Measurements from ENCODE around the gene CNNM3.

CNNM3 gene

GRCh38 chr2:96842600-96842999, 26.5 kb downstream of the CNNM3 start:
- Histone ChIP-seq H3K36me3 (ENCODE audit: control insufficient read depth, insufficient read depth, low read length) (peaks cover 26% of the 10 kb centered on the region; the same call in 1 of the 2 replicates), H3K27ac (ENCODE audit: low read depth, low read length) (peak overlapping the region; percentile 22), H3K4me1 (ENCODE audit: control insufficient read depth, insufficient read depth, low read length) (no peaks in the 10 kb centered on the region), H3K9me3 (ENCODE audit: control insufficient read depth, insufficient read depth, low read length) (no peaks in the 10 kb centered on the region), H3K4me3 (ENCODE audit: low read depth, low read length) (no peak overlapping the region), H3K9ac (ENCODE audit: low read depth, low read length) (no peak overlapping the region), H3K27me3 (ENCODE audit: control insufficient read depth, insufficient read depth, low read length) (no peaks in the 10 kb centered on the region)

GRCh38 chr2:96843538-96844268, 27.6 kb downstream of the CNNM3 start, which contains the start of gene ANKRD23:
Gene ANKRD23, minus strand, starts transcription at chr2:96844021. Its CDS starts 29 bp downstream, at chr2:96843992.
- no peak within 1 kb of the TSS for H3K9ac ChIP-seq (ENCODE audit: low read depth, low read length)
- H3K27ac ChIP-seq (ENCODE audit: low read depth, low read length) = peak within 1 kb of the TSS; percentile 22
- no peaks in the 10 kb centered on the region for H3K4me1 ChIP-seq (ENCODE audit: control insufficient read depth, insufficient read depth, low read length)
- no peak within 1 kb of the TSS for H3K4me3 ChIP-seq (ENCODE audit: low read depth, low read length)
- H3K27me3 ChIP-seq (ENCODE audit: control insufficient read depth, insufficient read depth, low read length) = no peaks in the 10 kb centered on the region
- H3K9me3 ChIP-seq (ENCODE audit: control insufficient read depth, insufficient read depth, low read length) = no peaks in the 10 kb centered on the region
- H3K36me3 ChIP-seq (ENCODE audit: control insufficient read depth, insufficient read depth, low read length) = peaks cover 26% of the 10 kb centered on the region

GRCh38 chr2:96844405-96844808, 28.3 kb downstream of the CNNM3 start:
- Histone ChIP-seq H3K4me1 (ENCODE audit: control insufficient read depth, insufficient read depth, low read length) (no peaks in the 10 kb centered on the region), H3K36me3 (ENCODE audit: control insufficient read depth, insufficient read depth, low read length) (peaks cover 24% of the 10 kb centered on the region), H3K9me3 (ENCODE audit: control insufficient read depth, insufficient read depth, low read length) (no peaks in the 10 kb centered on the region), H3K4me3 (ENCODE audit: low read depth, low read length) (no peak overlapping the region), H3K27ac (ENCODE audit: low read depth, low read length) (no peak overlapping the region), H3K9ac (ENCODE audit: low read depth, low read length) (no peak overlapping the region), H3K27me3 (ENCODE audit: control insufficient read depth, insufficient read depth, low read length) (no peaks in the 10 kb centered on the region)

- H3K4me3 ChIP-seq (ENCODE audit: low read depth, low read length) = no peak overlapping the region
- H3K36me3 ChIP-seq (ENCODE audit: control insufficient read depth, insufficient read depth, low read length) = peaks cover 44% of the 10 kb centered on the region
- H3K27ac ChIP-seq (ENCODE audit: low read depth, low read length) = no peak overlapping the region
- H3K27me3 ChIP-seq (ENCODE audit: control insufficient read depth, insufficient read depth, low read length) = no peaks in the 10 kb centered on the region
- H3K9ac ChIP-seq (ENCODE audit: low read depth, low read length) = no peak overlapping the region
- H3K9me3 ChIP-seq (ENCODE audit: control insufficient read depth, insufficient read depth, low read length) = no peaks in the 10 kb centered on the region
- no peaks in the 10 kb centered on the region for H3K4me1 ChIP-seq (ENCODE audit: control insufficient read depth, insufficient read depth, low read length)
Observed at GRCh38 chr2:96846825-96847224, 30.8 kb downstream of the CNNM3 start.

- Histone ChIP-seq H3K9ac (ENCODE audit: low read depth, low read length) (no peak overlapping the region), H3K4me1 (ENCODE audit: control insufficient read depth, insufficient read depth, low read length) (no peaks in the 10 kb centered on the region), H3K27me3 (ENCODE audit: control insufficient read depth, insufficient read depth, low read length) (no peaks in the 10 kb centered on the region), H3K9me3 (ENCODE audit: control insufficient read depth, insufficient read depth, low read length) (no peaks in the 10 kb centered on the region), H3K4me3 (ENCODE audit: low read depth, low read length) (no peak overlapping the region), H3K27ac (ENCODE audit: low read depth, low read length) (no peak overlapping the region), H3K36me3 (ENCODE audit: control insufficient read depth, insufficient read depth, low read length) (peaks cover 49% of the 10 kb centered on the region)
Observed at GRCh38 chr2:96847586-96847985, 31.5 kb downstream of the CNNM3 start.

GRCh38 chr2:96848264-96848663, 32.2 kb downstream of the CNNM3 start:
- Histone ChIP-seq H3K9ac (ENCODE audit: low read depth, low read length) (no peak overlapping the region), H3K27me3 (ENCODE audit: control insufficient read depth, insufficient read depth, low read length) (no peaks in the 10 kb centered on the region)

GRCh38 chr2:96852667-96853066, 36.6 kb downstream of the CNNM3 start:
- H3K36me3 ChIP-seq (ENCODE audit: control insufficient read depth, insufficient read depth, low read length) = peaks cover 53% of the 10 kb centered on the region
- no peak overlapping the region for H3K4me3 ChIP-seq (ENCODE audit: low read depth, low read length)
- H3K27ac ChIP-seq (ENCODE audit: low read depth, low read length) = no peak overlapping the region
- no peak overlapping the region for H3K9ac ChIP-seq (ENCODE audit: low read depth, low read length)
- no peaks in the 10 kb centered on the region for H3K9me3 ChIP-seq (ENCODE audit: control insufficient read depth, insufficient read depth, low read length)
- H3K4me1 ChIP-seq (ENCODE audit: control insufficient read depth, insufficient read depth, low read length) = peaks cover 7% of the 10 kb centered on the region; the same call in 1 of the 2 replicates
- no peaks in the 10 kb centered on the region for H3K27me3 ChIP-seq (ENCODE audit: control insufficient read depth, insufficient read depth, low read length)

More at GRCh38 chr2:96848264-96848663, 32.2 kb downstream of the CNNM3 start:
- Histone ChIP-seq H3K9me3 (ENCODE audit: control insufficient read depth, insufficient read depth, low read length) (no peaks in the 10 kb centered on the region), H3K36me3 (ENCODE audit: control insufficient read depth, insufficient read depth, low read length) (peaks cover 56% of the 10 kb centered on the region), H3K27ac (ENCODE audit: low read depth, low read length) (no peak overlapping the region), H3K4me1 (ENCODE audit: control insufficient read depth, insufficient read depth, low read length) (no peaks in the 10 kb centered on the region), H3K4me3 (ENCODE audit: low read depth, low read length) (no peak overlapping the region)

GRCh38 chr2:96853321-96853720, 37.3 kb downstream of the CNNM3 start:
- H3K4me1 ChIP-seq (ENCODE audit: control insufficient read depth, insufficient read depth, low read length) = peaks cover 7% of the 10 kb centered on the region; the same call in 1 of the 2 replicates
- no peak overlapping the region for H3K4me3 ChIP-seq (ENCODE audit: low read depth, low read length)
- H3K36me3 ChIP-seq (ENCODE audit: control insufficient read depth, insufficient read depth, low read length) = peaks cover 47% of the 10 kb centered on the region
- H3K9me3 ChIP-seq (ENCODE audit: control insufficient read depth, insufficient read depth, low read length) = no peaks in the 10 kb centered on the region
- no peak overlapping the region for H3K27ac ChIP-seq (ENCODE audit: low read depth, low read length)
- H3K27me3 ChIP-seq (ENCODE audit: control insufficient read depth, insufficient read depth, low read length) = no peaks in the 10 kb centered on the region
- no peak overlapping the region for H3K9ac ChIP-seq (ENCODE audit: low read depth, low read length)

- H3K9me3 ChIP-seq (ENCODE audit: control insufficient read depth, insufficient read depth, low read length) = no peaks in the 10 kb centered on the region
- peaks cover 15% of the 10 kb centered on the region; the same call in 1 of the 2 replicates for H3K4me1 ChIP-seq (ENCODE audit: control insufficient read depth, insufficient read depth, low read length)
- H3K4me3 ChIP-seq (ENCODE audit: low read depth, low read length) = peak overlapping the region; percentile 76
- H3K27me3 ChIP-seq (ENCODE audit: control insufficient read depth, insufficient read depth, low read length) = no peaks in the 10 kb centered on the region
- peaks cover 43% of the 10 kb centered on the region for H3K36me3 ChIP-seq (ENCODE audit: control insufficient read depth, insufficient read depth, low read length)
- H3K27ac ChIP-seq (ENCODE audit: low read depth, low read length) = no peak overlapping the region
- H3K9ac ChIP-seq (ENCODE audit: low read depth, low read length) = peak overlapping the region; percentile 17
Observed at GRCh38 chr2:96856776-96857666, 41.0 kb downstream of the CNNM3 start.

GRCh38 chr2:96857667-96858372, 41.8 kb downstream of the CNNM3 start, which contains the start of gene ANKRD39:
Gene ANKRD39, minus strand, starts transcription at chr2:96858016. Its CDS starts 29 bp downstream, at chr2:96857987.
- Histone ChIP-seq H3K36me3 (ENCODE audit: control insufficient read depth, insufficient read depth, low read length) (peaks cover 41% of the 10 kb centered on the region), H3K27ac (ENCODE audit: low read depth, low read length) (peak within 1 kb of the TSS; percentile 70), H3K4me1 (ENCODE audit: control insufficient read depth, insufficient read depth, low read length) (peaks cover 15% of the 10 kb centered on the region; the same call in 1 of the 2 replicates), H3K9me3 (ENCODE audit: control insufficient read depth, insufficient read depth, low read length) (no peaks in the 10 kb centered on the region), H3K9ac (ENCODE audit: low read depth, low read length) (peak within 1 kb of the TSS; percentile 17), H3K4me3 (ENCODE audit: low read depth, low read length) (peak within 1 kb of the TSS; percentile 76), H3K27me3 (ENCODE audit: control insufficient read depth, insufficient read depth, low read length) (no peaks in the 10 kb centered on the region)
